22Rv1 (cell line): ENCODE data around the gene GLB1L3.

Source experiments
- CTCF ChIP-seq: fragments of 450-650 bp; IDR thresholded peaks from 2 replicates; pipeline ENCODE4 v1.5.1; 2017; ENCODE audit warnings: mild to moderate bottlenecking
- ZFX ChIP-seq: fragments of 450-650 bp; IDR thresholded peaks from 2 replicates; pipeline ENCODE4 v1.6.1; 2017; ENCODE audit warnings: antibody characterized with exemption, borderline replicate concordance

GRCh38 chr11:134340354-134340964 lies 64.3 kb downstream of the GLB1L3 start:
- TF ChIP-seq ZFX (no peak), CTCF (no peak)
